Activated naive CD4-positive, alpha-beta T cell treated with anti-CD3 and anti-CD28 coated beads, Interleukin-2, amount 10 ng/mL, durations not matched to agents 7 days and 5 days (primary cell): Measurements from ENCODE around the gene HES1.

Experiments
- CTCF ChIA-PET: fragments of 350-600 bp; sonication (Branson Sonifier 250); formaldehyde crosslinking; loops from one replicate; lab custom pipeline; 2021; ENCODE audit warnings: antibody characterized with exemption; lab: Charles Lee
- DNase-seq: peaks from one replicate; pipeline ENCODE4 v3.0.0-alpha.2; 2020
- H3K27ac Mint-ChIP-seq: one replicate; pipeline ENCODE4 v1.8.0; 2021; ENCODE audit warnings: mild to moderate bottlenecking, moderate library complexity, mixed read lengths
- H3K27me3 Mint-ChIP-seq: one replicate; pipeline ENCODE4 v1.8.0; 2021; ENCODE audit warnings: mild to moderate bottlenecking, mixed read lengths
- H3K36me3 Mint-ChIP-seq: one replicate; pipeline ENCODE4 v1.8.0; 2021; ENCODE audit warnings: mixed read lengths
- H3K4me1 Mint-ChIP-seq: one replicate; pipeline ENCODE4 v1.8.0; 2021; ENCODE audit warnings: mixed read lengths
- H3K4me3 Mint-ChIP-seq: one replicate; pipeline ENCODE4 v1.8.0; 2021; ENCODE audit warnings: mild to moderate bottlenecking, moderate library complexity, mixed read lengths
- H3K9me3 Mint-ChIP-seq: one replicate; pipeline ENCODE4 v1.8.0; 2021; ENCODE audit warnings: mixed read lengths

Gene HES1

DNA sequence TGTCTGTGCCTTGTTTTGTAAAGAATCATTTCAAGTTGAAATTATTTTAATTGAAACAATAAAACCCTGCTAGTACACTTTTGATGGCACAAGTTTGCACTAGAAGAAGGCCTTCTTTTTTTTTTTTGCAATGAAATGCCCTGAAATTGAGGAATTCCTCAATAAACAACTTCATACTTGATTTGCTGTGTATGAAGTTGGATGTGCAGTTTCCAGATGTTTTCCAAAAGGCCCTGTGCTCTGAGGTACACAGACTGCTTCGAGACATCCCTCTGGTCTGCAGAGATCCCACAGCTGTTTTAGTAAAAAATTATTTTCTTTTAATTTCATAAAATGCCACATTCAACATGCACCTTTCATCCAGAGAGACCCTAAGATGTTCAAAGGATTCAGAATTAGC is 48.9 kb downstream of the HES1 start:
- no peak for DNase-seq
- H3K27ac Mint-ChIP-seq = no peak overlapping the region
- peaks cover 17% of the 10 kb centered on the region for H3K27me3 Mint-ChIP-seq
- H3K9me3 Mint-ChIP-seq = no peaks in the 10 kb centered on the region
- CTCF ChIA-PET = no interaction called here
- peaks cover 21% of the 10 kb centered on the region for H3K4me1 Mint-ChIP-seq
- H3K36me3 Mint-ChIP-seq = no peaks in the 10 kb centered on the region
- H3K4me3 Mint-ChIP-seq = no peak overlapping the region

- DNase-seq = no peak
- Mint-ChIP-seq H3K4me3 (no peak overlapping the region), H3K27me3 (peaks cover 13% of the 10 kb centered on the region), H3K36me3 (no peaks in the 10 kb centered on the region), H3K9me3 (no peaks in the 10 kb centered on the region), H3K4me1 (peaks cover 21% of the 10 kb centered on the region), H3K27ac (no peak overlapping the region)
- CTCF ChIA-PET = no interaction called here
Measured at GRCh38 chr3:194185221-194185620, 49.3 kb downstream of the HES1 start.

- no peak for DNase-seq
- no peak overlapping the region for H3K27ac Mint-ChIP-seq
- H3K4me3 Mint-ChIP-seq = no peak overlapping the region
- CTCF ChIA-PET = interaction anchor here (0.9 kb wide), 1 partner anchor 407 kb away, joined by 3 read pairs; no protein-coding TSS in a partner anchor
- peaks cover 20% of the 10 kb centered on the region for H3K4me1 Mint-ChIP-seq
- H3K9me3 Mint-ChIP-seq = peaks cover 4% of the 10 kb centered on the region
- H3K36me3 Mint-ChIP-seq = no peaks in the 10 kb centered on the region
- H3K27me3 Mint-ChIP-seq = peaks cover 9% of the 10 kb centered on the region
Measured at GRCh38 chr3:194187233-194187944, 51.4 kb downstream of the HES1 start.
